Measurements from ENCODE around the gene GABRA5. TPM values are rescaled to one million over a fixed set of nuclear protein-coding genes. Genes with fewer than 3 reads are reported as not detected.

GABRA5 gene
- total and polyA plus RNA-seq, 2 of the 4 experiments (the other 2 are of a cell fraction) = 4.0 to 7.3 TPM

DNA sequence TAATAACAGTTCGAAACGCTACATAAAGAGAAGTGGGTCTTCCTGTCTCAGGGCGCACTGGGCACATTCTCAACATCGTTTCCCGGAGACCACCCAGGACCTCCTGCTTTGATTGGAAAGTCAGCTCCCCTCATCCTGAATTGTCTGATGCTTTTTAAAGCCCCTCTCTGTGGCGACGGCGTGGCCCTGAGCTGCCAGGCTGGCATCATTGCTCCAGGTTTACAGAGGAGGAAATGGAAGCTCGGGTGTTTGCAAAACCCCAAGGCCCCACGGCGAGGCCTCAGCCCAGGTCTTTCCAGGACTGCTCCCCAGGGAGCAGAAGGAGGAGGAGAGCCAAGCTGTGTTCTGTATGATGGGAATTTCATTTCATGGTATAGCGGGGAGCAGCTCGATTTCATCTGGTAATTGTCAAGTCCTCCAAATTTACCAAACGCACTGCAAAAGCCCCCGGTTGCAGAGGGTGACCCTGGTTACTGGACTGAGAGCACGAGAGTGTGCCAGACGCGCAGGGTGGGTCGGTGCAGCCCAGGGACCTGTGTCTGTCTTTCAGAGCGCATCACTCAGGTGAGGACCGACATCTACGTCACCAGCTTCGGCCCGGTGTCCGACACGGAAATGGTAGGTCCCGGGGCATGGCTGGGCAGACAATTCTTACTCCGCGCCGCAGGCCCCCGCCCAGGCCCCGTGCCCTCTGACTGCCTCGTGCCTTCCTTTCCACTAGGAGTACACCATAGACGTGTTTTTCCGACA is 15.9 kb downstream of the GABRA5 start:
- no peak overlapping the region for H2AK5ac ChIP-seq (ENCODE audit: low read depth, low read length)
- no peak overlapping the region for H3K4me2 ChIP-seq (ENCODE audit: low read depth, low read length)
- no peak overlapping the region for H3K4me3 ChIP-seq (ENCODE audit: insufficient read depth, low read depth, low read length)
- dilution Hi-C loops (cut with HindIII; ENCODE audit: low sequenced_read_pairs, unreplicated experiment) = no loop called here
- H2AFZ ChIP-seq (replicated peaks; ENCODE audit: low read length, poor library complexity) = no peak overlapping the region
- H4K20me1 ChIP-seq (ENCODE audit: insufficient read depth, low read length) = no peaks in the 10 kb centered on the region
- H4K8ac ChIP-seq (ENCODE audit: low read depth in 2 of 2, low read length in 2 of 2) = no peak overlapping the region
- no peak overlapping the region for H2BK15ac ChIP-seq (ENCODE audit: low read depth, low read length)
- BruUV-seq (replicated peaks) = no TSS peak
- no peaks in the 10 kb centered on the region for H3K9me1 ChIP-seq (ENCODE audit: insufficient read depth, low read length)
- CTCF ChIA-PET = no interaction called here
- H3K4ac ChIP-seq (ENCODE audit: low read depth, low read length) = no peak overlapping the region
- intact Hi-C loops (cut with micrococcal nuclease) = no loop called here
- no peak overlapping the region for H3K18ac ChIP-seq (ENCODE audit: low read depth, low read length)
- no peaks in the 10 kb centered on the region for H3K27me3 ChIP-seq (ENCODE audit: control insufficient read depth, insufficient read depth, low read length)
- no peak overlapping the region for H3K9ac ChIP-seq (ENCODE audit: low read depth, low read length)
- peaks cover 4% of the 10 kb centered on the region; the same call in 1 of the 2 replicates for H3K9me3 ChIP-seq (ENCODE audit: control insufficient read depth, insufficient read depth, low read length)
- no peaks in the 10 kb centered on the region for H3K4me1 ChIP-seq (ENCODE audit: control insufficient read depth, insufficient read depth, low read length)
- H2AK9ac ChIP-seq (replicated peaks; ENCODE audit: low read depth, low read length, poor library complexity) = no peak overlapping the region
- H2BK20ac ChIP-seq (ENCODE audit: low read depth, low read length) = no peak overlapping the region
- H2BK120ac ChIP-seq (ENCODE audit: low read depth, low read length) = no peak overlapping the region
- DNase-seq (no peak), ATAC-seq (ENCODE audit: low read depth) (no peak)
- H3K23ac ChIP-seq (ENCODE audit: low read depth, low read length) = no peak overlapping the region
- no peaks in the 10 kb centered on the region for H3K36me3 ChIP-seq (ENCODE audit: control insufficient read depth, insufficient read depth, low read length)
- POLR2A ChIA-PET (ENCODE audit: unreplicated experiment) = no interaction called here
- H3K27ac ChIP-seq (ENCODE audit: insufficient read depth, low read length) = no peak overlapping the region
- H2BK5ac ChIP-seq (ENCODE audit: low read depth, low read length, poor library complexity, severe bottlenecking) = no peak overlapping the region
- TF ChIP-seq CHD1 (IDR thresholded peaks at IDR 0.05; ENCODE audit: low read depth, low read length) (no peak), USF2 (IDR thresholded peaks at IDR 0.05; ENCODE audit: low read depth, low read length) (no peak), SMC3 (IDR thresholded peaks at IDR 0.05; ENCODE audit: low read depth, low read length) (no peak), POLR2A (IDR thresholded peaks at IDR 0.05; ENCODE audit: low read depth, low read length) (no peak)
- 68% methylated on average over 5 of the region's 35 CpGs; no CpG with 5 or more reads in 1 of the 2 experiments for WGBS, 2 experiments (ENCODE audit: extremely low coverage in 2 of 2, insufficient read length in 1 of 2)
- H4K5ac ChIP-seq (ENCODE audit: low read depth, low read length) = no peak overlapping the region
- no peak overlapping the region for H4K91ac ChIP-seq (ENCODE audit: insufficient read depth, low read depth, low read length)
- in situ Hi-C loops (cut with MboI; ENCODE audit: low sequenced_read_pairs) = loop anchor here (25.0 kb wide), 1 partner anchor 1230 kb away; no protein-coding TSS in a partner anchor
- H3K79me1 ChIP-seq (ENCODE audit: low read depth in 1 of 2, low read length in 2 of 2) = no peaks in the 10 kb centered on the region
- no peak overlapping the region for H3K56ac ChIP-seq (ENCODE audit: extremely low read depth, insufficient read depth, low read length)
- H3K14ac ChIP-seq (replicated peaks; ENCODE audit: low read depth, low read length) = no peak overlapping the region

All from IMR-90 (cell line).